Thyroid gland (tissue), 4 donors: ENCODE results near the gene PDS5A. TPM values are rescaled to one million over a fixed set of nuclear protein-coding genes. Genes with fewer than 3 reads are reported as not detected.
"Not testable (repeated sequence)": the region's sequence is repeated elsewhere in the genome, so short reads cannot be mapped to it uniquely, and the experiment has no call there.

ENCODE experiments used
- DNase-seq, 2 donors: peaks; one replicate each; pipeline ENCODE4 v3.0.0-alpha.2; 2019
- H3K27ac ChIP-seq, 3 donors: fragments of 200-600 bp; sonication (generic); 1 replicate in 2 of 3; 2 replicates in 1 of 3; pipeline ENCODE4 v1.5.1; 2016 to 2019; ENCODE audit warnings: mild to moderate bottlenecking in 1 of 3, moderate library complexity in 1 of 3
- H3K27me3 ChIP-seq: fragments of 200-600 bp; sonication (generic); one replicate; pipeline ENCODE4 v1.5.1; 2019
- H3K36me3 ChIP-seq, 2 donors: fragments of 200-600 bp; sonication (generic); one replicate each; pipeline ENCODE4 v1.5.1; 2016 to 2019
- H3K4me1 ChIP-seq, 2 donors: fragments of 200-600 bp; sonication (generic); one replicate each; pipeline ENCODE4 v1.5.1; 2017 to 2019
- H3K4me3 ChIP-seq, 3 donors: fragments of 200-600 bp; sonication (generic); replicated peaks in 1 of 3; 1 replicate in 2 of 3; 2 replicates in 1 of 3; pipeline ENCODE4 v1.5.1; 2016; ENCODE audit warnings: mild to moderate bottlenecking in 1 of 3
- H3K9me3 ChIP-seq: fragments of 200-600 bp; sonication (generic); one replicate; pipeline ENCODE4 v1.5.1; 2017
- POLR2A ChIP-seq, 2 donors: fragments of 450-650 bp; IDR thresholded peaks; one replicate each; pipeline ENCODE4 v1.6.1; 2017; ENCODE audit warnings: antibody characterized with exemption in 2 of 2, mild to moderate bottlenecking in 2 of 2, moderate library complexity in 1 of 2
- WGBS, 2 donors: methylation state at CpG; one replicate each; pipeline ENCODE4 v1.1.5; 2017; 5-methylcytosine and 5-hydroxymethylcytosine counted together
- intact Hi-C: fragments of 100-400 bp; cut with DNase I; formaldehyde crosslinking; loops from one replicate; pipeline ENCODE4 v1.15.1; 2023
- small RNA-seq: library from RNA; depleted of rRNA; stranded (forward); fragments of <200 nt; gene quantifications from one replicate; pipeline ENCODE3, GENCODE V24; 2016
- total RNA-seq, 4 donors: library from RNA; depleted of rRNA; stranded (reverse); fragments of >200 nt; gene quantifications; one replicate each; pipeline ENCODE4 v1.2.3, GENCODE V29; 2016
- TF ChIP-seq, protein P1 (sequence below), 6 experiments: fragments of 200-600 bp in 3 of 6; fragments of 450-650 bp in 3 of 6; sonication (generic) in 3 of 6; IDR thresholded peaks; one replicate each; pipeline ENCODE4 v1.5.1; 2016 to 2019; ENCODE audit warnings: antibody characterized with exemption in 6 of 6, mild to moderate bottlenecking in 2 of 6, inconsistent platforms in 1 of 6, moderate library complexity in 1 of 6

PDS5A gene
- total RNA-seq, 4 donors from 2014 or later, result 92.3 to 133 (median 103) TPM

DNA sequence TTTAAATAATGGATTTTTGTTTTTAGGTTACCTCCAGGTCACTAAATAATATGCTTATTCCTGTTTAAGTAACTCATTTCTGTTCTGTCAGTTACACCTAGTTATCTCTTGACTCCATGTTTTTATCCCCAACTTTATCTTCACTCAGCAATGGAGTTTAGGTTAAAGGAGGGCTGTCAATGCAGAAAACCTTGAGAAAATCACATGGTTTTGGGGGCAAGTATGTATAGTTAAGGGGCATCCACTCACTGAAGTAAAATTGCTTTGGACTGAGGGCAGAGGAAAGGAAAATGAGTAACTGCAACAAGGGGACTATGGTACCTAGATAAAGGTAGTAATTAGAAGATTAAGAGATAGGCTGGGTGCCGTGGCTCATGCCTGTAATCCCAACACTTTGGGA lies 192.6 kb downstream of the PDS5A start:
- intact Hi-C loops, result no loop called here
- Histone ChIP-seq H3K4me1 (no peaks in the 10 kb centered on the region), H3K9me3 (no peaks in the 10 kb centered on the region), H3K36me3 (no peaks in the 10 kb centered on the region), H3K27me3 (no peaks in the 10 kb centered on the region), H3K4me3 (no peak overlapping the region), H3K27ac (no peak overlapping the region)
- 65 to 67% methylated on average over 1 of the region's 1 CpG for WGBS, 2 donors
- no peak for DNase-seq
- no peak for TF ChIP-seq POLR2A (IDR thresholded peaks at IDR 0.05)
- TF ChIP-seq, protein P1, sequence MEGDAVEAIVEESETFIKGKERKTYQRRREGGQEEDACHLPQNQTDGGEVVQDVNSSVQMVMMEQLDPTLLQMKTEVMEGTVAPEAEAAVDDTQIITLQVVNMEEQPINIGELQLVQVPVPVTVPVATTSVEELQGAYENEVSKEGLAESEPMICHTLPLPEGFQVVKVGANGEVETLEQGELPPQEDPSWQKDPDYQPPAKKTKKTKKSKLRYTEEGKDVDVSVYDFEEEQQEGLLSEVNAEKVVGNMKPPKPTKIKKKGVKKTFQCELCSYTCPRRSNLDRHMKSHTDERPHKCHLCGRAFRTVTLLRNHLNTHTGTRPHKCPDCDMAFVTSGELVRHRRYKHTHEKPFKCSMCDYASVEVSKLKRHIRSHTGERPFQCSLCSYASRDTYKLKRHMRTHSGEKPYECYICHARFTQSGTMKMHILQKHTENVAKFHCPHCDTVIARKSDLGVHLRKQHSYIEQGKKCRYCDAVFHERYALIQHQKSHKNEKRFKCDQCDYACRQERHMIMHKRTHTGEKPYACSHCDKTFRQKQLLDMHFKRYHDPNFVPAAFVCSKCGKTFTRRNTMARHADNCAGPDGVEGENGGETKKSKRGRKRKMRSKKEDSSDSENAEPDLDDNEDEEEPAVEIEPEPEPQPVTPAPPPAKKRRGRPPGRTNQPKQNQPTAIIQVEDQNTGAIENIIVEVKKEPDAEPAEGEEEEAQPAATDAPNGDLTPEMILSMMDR (IDR thresholded peaks at IDR 0.05), result no peak

DNA sequence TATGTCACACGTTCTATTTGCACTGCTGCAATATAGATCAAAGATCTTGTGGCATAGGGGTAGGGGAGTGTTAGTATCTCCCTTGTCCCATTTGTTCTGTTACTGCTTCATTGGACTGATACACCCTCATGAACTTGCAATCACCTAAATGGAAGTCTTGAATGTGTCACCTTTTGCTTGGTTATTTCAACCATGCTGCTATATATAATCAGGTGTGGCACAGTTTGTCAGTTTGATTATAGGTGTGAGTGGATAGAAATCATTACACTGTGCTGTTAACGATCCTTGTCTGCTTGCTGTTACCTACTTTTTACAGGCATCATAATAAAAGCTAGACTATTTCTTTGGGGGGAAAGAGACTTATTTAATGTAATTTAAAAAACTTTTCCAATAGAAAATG lies 195.7 kb downstream of the PDS5A start:
- intact Hi-C loops, H3K4me3 ChIP-seq, H3K36me3 ChIP-seq, H3K4me1 ChIP-seq, H3K27me3 ChIP-seq, DNase-seq, H3K27ac ChIP-seq, H3K9me3 ChIP-seq: not testable (repeated sequence)
- WGBS, 2 donors, result 95 to 98% methylated on average over 2 of the region's 2 CpGs

Small RNA genes lying within 50 kb of the gene (small RNA-seq; reads per million reads assigned to genes)
- gene RNA5SP159, result not detected

Other genes with a start within 250 kb of the PDS5A start
- gene N4BP2, start 78.9 kb upstream of the PDS5A start, total RNA-seq, result 10 to 100 TPM; 20.4 to 37.4 (median 25.5) TPM
- 1 to 10 TPM in 3 of 4 donors, under 1 TPM in 1; 0.67 to 2.7 (median 1.4) TPM for gene RHOH, start 219.1 kb upstream of the PDS5A start, total RNA-seq